NOMO-1 treated with dmso at 0.1 percent for 144 hours (cell line): ENCODE measurements around the gene RASL12.
"Not testable (repeated sequence)": the region's sequence is repeated elsewhere in the genome, so short reads cannot be mapped to it uniquely, and the experiment has no call there.

ENCODE experiments used
- DNase-seq: peaks from one replicate; lab custom pipeline; 2025; ENCODE audit not compliant: unreplicated experiment; lab: John Stamatoyannopoulos, UW

RASL12 gene

GRCh38 chr15:65056106-65056505, 11.7 kb downstream of the RASL12 start:
- DNase-seq = no peak

GRCh38 chr15:65055201-65055870, 12.5 kb downstream of the RASL12 start:
- DNase-seq = no peak

GRCh38 chr15:65054333-65055200, 13.2 kb downstream of the RASL12 start:
- DNase-seq = peak; percentile 26

GRCh38 chr15:65052956-65053355, 14.8 kb downstream of the RASL12 start:
- DNase-seq = no peak

GRCh38 chr15:65051266-65051665, 16.5 kb downstream of the RASL12 start:
- no peak for DNase-seq

GRCh38 chr15:65050270-65050669, 17.5 kb downstream of the RASL12 start:
- no peak for DNase-seq

- peak; percentile 82 for DNase-seq
These were observed 18.4 kb downstream of the RASL12 start for GRCh38 chr15:65049418-65049840.

DNA sequence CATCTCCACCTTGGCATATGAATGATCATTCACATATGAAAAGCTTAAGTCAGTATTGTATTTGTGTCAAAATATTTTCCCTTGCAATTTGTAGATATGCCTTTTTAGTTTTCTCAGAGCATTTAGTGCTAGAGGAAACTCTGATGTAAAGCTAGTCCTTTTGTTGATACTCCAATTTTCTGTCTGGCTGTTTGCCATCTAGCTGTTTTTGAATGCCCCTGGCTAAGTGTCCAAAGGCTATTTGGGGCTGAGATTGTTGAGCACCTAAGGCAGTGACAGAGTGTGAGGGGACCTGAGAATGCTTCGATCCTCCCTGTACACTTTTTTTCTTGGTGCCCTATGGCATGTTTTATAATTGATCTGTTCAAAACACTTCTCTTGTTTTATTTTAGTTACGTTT, 19.6 kb downstream of the RASL12 start:
- no peak for DNase-seq

DNA sequence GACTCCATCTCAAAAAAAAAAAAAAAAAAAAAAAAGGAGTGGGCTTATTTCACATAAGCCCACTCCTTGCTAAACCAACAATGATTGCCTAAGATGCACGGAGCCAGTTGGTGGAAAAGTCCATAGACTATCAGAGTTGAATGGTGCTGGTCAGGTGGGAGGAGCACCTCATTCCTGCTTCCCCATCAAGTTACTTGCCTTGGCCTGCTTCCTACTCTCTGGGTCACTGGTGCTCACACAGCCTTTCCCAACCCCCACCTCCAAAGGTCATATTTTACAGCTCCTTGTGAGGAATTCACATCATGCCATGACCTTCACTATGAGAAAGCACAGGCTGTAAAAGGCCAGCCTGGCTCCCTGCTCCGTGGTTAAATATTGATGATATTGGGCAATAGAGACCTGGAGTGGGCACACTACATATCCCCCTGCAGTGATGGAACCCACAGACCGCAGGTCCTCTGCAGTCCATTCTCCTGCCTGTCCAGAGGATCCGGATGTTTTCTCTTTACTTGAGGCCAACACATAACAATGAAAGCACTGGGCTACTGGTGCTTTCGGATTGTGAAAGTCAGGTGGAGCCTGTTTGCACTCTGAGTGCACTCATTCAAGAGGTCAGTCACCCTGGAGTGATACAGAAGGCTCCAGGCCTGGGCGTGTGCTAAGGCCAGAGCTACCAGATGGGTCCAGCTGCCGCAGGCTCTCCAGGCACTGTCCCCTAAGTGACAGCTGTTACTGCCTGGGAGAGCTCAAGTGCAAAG, 22.9 kb downstream of the RASL12 start, which contains the start of gene SLC51B:
TSS of gene SLC51B (plus strand) at position 664 of the 758 bp plus-strand sequence. CDS start 4,618 bp downstream, outside the sequence.
- no peak for DNase-seq

GRCh38 chr15:65044218-65044617, 23.6 kb downstream of the RASL12 start:
- DNase-seq = not testable (repeated sequence)

GRCh38 chr15:65042776-65043327, 24.9 kb downstream of the RASL12 start:
- DNase-seq = no peak

- no peak for DNase-seq
These were observed 26.0 kb downstream of the RASL12 start for GRCh38 chr15:65041787-65042186.

- DNase-seq = no peak
These were observed 27.3 kb downstream of the RASL12 start for GRCh38 chr15:65040461-65040860.

- DNase-seq = no peak
These were observed 29.0 kb downstream of the RASL12 start for GRCh38 chr15:65038836-65039235.

DNA sequence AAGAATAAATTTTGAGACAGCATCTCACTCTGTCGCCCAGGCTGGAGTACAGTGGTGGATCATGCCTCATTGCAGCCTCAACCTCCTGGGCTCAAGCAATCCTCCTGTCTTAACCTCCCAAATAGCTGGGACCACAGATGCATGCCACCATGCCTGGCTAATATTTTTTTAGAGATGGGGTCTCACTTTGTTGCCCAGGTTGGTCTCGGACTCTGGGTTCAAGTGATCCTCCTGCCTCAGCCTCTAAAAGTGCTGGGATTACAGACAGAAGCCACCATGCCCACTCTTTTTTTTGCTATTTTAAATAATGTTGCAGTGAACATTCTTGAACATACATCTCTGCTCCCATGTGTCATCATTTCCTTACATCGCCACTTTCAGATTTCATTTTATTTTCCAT, 29.4 kb downstream of the RASL12 start:
- no peak for DNase-seq

- no peak for DNase-seq
These were observed 30.5 kb downstream of the RASL12 start for GRCh38 chr15:65037309-65037708.

DNA sequence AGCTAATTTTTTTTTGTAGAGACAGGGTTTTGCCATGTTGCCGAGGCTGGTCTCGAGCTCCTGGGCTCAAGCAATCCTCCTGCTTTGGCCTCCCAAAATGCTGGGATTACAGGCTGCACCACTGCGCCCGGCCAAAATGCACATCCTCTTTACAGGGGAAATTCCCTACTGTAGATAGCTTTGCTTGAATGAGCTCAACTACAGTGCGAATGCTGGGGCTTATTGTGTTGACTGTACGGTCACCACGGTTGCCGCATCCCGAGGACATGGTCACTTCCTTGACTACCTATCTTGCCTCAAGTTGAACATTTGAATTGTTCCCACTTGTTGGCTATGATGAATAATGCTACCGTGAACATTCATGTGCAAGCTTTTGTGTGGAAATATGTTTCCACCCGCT, 33.1 kb downstream of the RASL12 start:
- no peak for DNase-seq

- DNase-seq = peak; percentile 31
These were observed 34.0 kb downstream of the RASL12 start for GRCh38 chr15:65033659-65034269.

DNA sequence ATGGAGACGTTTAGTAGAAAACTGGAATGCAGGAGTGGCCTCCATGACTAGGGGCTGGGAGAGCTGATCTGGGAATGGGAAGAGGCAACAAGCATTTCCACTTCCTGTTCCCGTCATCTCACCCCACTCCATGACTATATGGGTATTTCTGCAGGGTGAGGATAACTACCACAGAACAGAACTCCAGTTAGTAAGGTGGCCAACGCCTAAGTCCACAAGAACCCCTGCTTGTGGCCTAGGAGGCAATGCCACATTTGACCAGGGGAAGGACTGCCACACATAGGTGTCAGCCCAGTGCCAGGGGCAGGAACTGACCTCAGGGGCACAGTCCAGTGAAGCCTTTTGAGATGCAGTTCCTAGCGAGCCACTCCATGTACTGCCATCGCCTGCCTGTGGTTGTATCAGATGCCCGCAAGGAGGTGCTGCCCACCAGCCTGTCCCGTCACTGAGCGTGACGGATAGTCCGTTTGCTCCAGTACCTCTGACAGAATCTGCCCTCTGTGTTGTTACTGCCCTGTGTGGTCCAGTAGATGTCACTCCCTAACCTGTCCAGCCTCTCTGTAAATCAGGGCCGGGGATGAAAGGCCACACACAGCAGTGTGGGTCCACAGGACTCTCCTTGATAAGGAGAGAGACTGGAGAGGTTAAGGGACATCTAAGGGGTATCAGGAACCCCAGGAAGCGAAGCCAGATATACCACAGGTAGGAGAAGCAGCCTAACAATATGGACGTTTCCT, 34.8 kb downstream of the RASL12 start:
- peak; percentile 41 for DNase-seq

GRCh38 chr15:65029736-65030208, 38.0 kb downstream of the RASL12 start:
- no peak for DNase-seq
